NCI-H1694 (cell line): ENCODE results near the gene CPLX4.

Source experiments
- DNase-seq: peaks from one replicate; lab custom pipeline; 2025; lab: John Stamatoyannopoulos, UW

The CPLX4 gene, protein sequence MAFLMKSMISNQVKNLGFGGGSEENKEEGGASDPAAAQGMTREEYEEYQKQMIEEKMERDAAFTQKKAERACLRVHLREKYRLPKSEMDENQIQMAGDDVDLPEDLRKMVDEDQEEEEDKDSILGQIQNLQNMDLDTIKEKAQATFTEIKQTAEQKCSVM

DNA sequence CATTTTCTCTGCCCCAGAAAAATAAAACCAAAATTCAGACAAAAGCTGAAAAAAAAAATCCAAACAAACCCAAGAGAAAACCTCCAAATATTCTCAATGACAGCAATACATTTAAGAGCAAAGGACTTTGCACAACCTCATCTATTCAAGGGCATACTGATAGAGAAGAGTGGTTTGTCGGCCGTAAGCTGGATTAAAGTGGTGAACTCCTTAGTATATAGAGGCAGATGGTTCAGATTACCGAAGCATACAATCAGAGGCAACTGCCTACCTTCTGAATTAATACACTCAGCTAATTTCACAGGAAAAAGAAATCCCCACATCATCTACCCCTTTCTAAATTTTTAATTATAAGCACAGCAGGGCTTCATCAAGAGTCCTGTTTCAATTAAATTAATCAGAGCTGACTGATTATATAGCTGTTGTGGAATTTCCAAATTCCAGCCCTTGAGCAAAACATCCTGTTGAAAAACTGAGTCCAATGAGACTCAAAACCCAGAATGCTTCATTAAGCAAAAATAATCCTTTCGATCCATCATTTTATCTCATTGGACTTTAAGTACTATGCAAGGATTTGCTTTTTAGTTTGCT lies at the start of gene CPLX4:
Gene CPLX4, minus strand, starts transcription at position 190 of the 591 bp plus-strand sequence. Its CDS starts 187 bp downstream, at position 3.
- no peak for DNase-seq

DNA sequence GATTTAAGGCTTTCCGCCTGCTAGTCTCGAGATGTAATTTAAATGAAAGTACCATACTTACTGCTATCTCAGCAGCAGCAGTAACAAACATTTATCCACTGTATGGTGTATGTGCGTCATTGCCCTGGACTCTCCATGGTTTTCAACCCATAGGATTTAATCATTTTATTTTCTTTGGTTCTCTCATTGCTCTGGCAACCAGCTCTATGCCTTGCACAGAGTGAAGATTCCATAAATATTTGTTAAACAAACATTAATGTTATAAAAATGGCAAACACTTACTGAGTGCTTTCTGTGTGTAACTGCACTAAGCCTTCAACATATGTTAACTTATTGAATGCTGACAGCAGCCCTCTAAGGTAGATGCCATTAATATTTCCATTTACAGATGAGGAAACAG lies 41.9 kb upstream of the CPLX4 start:
- DNase-seq, result no peak

DNA sequence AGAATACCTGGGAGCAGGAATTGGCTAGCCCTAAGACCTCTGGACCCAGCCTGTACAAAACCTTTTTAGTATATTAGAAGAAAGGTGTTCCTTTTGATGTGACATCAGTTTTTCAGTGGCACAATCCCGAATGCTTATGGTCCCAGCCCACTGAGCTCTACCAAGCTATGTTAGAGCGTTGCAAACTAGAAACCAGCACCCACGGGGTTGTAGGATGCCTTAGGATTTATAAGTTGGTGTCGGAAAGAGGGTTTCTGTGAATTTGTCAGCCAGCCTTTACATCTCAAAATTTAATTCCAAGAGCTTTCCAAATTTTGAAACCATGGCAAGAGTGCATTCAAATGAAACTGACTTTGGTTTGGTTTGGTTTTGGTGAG lies 41.1 kb upstream of the CPLX4 start:
- DNase-seq, result peak; percentile 19

DNA sequence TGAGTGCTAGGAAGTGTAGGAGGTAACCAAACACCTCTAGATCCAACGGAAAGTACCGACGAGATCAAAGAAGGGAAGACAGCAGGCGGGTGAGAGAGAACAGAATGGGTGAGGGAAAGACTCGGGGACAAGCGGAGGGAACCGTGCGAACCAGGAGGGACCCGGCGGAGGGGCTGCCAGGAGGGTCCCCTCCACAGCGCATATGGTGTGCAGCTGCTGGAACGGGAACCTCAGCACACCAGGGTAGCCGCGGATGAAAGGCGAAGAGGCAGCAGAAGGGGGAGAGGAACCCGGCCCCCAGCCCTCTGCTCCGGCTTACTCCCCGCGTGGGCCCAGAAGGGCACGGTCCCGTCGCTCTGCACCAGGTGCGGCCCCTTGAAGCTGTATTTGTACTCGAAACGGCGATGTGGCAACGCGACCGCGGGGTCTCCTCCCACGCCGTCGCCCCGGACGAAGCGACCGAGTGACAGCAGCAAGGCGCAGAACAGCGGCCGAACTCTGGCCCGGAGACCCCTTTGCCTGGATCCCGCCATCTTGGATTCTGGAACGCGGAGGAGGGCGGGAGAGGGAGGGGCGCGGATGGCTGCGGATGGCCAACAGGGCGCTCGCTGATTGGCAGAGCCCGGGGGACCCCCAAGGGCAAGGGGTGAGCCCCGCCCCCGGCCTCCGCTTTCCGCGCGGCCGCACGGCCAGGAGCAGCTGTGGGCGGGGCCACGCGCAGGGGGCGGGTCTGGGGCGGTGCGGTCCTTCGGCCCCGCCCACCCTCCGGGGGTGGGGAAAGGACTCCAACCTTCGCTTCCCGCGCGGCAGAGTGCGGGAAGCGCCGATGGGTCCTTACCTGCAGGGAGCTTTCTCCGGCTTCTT lies 40.5 kb upstream of the CPLX4 start, which contains the start of gene LMAN1:
Gene LMAN1, minus strand, starts transcription at position 554 of the 864 bp plus-strand sequence. Its CDS starts 21 bp downstream, at position 533.
- peak; percentile 78 for DNase-seq

DNA sequence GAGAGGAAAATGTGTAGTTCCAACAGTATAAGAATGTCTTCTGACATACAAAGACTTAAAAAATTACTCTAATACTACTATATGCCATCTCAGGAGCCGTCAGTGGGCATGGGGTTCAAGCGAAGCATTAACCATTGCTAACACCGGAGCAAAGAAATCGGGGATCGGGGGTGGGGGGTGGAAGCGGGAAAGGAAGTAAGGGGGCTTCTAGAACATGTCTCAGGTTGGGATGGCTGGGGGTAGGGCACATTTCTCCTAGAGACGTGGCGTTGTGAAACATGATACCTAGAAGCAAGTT lies 39.9 kb upstream of the CPLX4 start:
- DNase-seq, result no peak

DNA sequence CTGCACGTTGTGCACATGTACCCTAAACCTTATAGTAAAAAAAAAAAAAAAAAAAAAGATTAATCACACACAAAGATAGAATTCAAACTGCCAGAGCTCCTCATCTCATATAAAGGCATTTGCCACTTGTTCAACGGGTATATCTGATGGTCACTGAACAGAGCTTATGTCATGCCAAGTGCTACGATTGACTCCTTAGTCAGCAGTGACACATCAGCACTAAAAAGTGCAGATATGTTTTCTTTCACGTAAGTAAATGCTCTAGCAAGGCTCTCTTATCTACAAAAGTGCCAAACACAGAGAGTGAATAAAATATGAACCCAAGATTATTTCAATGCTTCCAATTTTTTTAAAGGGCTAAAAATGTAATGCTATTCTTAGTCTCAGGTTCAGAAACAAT lies 39.5 kb upstream of the CPLX4 start:
- DNase-seq, result no peak

DNA sequence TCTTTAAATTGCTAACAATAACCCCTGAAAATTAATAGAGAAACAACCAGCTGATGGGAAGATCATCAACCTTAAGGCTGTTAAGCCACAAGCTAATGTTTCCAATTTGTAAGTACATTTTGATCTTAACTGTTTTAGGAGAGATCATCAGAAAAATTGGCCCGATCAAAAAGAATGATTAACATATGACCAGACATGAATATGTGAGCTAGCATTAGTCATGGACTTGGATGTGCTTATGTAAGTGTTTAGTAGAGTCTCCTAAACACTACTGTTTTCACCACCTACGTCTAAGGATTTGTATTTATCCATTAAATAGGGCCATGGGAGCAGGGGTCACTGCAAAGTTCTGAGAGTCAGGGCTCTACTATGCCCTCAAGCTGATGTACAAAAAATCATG lies 36.3 kb upstream of the CPLX4 start:
- DNase-seq, result no peak

DNA sequence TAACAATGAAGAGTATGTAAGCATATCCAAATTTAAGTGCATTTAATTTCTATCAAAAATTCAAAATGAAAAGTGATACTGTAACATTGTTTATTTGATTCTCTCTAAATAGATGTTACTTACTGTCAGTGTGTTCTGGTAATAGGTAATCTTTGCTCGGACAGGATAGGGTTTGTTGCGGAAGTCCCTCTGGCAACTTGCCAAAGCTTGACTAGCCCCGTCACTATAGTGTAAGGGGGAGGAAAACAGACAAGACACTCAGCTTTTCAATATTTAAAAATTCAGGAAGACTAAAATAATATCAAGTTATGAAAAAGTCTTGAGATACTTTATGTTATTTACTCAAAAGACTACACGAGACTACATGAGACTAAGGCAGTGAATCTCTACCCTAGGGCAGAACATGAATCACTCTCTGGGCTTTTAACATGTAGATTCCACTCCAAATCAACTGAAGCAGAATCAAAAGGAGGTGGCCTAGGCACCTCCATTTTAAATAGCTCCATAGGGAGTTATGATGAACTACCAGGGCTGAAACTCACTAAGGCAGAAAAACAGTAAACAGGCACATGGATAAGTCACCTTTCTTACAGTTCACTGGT lies 34.7 kb upstream of the CPLX4 start:
- DNase-seq, result no peak

DNA sequence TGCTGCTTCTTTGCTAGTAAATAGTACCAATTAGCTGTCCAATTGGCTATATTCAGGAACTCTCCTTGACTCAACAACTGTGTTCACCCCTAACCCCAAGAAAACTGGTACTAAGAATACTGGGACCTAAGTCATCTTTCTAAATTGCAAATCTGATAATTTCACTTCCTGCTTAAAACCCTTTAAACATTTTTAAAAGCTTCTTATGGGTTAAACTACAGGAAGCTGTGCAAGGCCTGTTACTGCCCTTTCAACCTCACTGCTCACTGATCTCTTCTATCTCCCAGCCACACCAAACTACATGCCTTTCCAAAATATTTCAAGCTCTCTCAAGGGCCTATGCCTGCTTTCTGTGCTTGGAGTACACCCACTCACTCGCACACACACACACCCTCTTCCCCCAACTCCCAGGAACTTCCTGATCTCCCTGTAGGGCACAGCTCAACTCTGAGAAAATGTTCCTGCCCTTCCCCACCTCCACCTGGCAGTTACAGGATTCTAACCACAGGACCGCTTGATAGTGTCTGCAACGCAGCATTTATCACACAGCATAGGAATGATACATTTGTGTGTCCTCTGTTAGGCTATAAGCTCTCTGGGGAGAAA lies 33.9 kb upstream of the CPLX4 start:
- DNase-seq, result no peak

DNA sequence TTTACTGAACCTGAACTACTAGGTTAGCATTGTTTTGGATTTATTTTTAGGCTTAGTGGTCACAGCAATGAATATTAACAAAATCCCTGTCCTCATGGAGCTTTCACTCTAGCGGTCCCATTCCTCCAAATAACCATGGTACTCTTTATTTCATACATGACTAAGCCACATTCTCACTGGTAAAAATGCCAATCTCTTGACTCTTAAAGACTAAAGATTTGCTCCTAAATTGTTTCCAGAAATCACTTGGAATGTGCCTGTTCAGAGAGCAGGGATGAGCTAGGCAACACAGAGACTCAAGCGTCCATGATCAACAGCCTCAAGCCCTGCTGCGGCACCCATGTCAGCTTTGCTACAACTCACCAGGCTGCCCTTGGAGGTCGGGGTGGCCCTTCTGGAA lies 27.1 kb upstream of the CPLX4 start:
- DNase-seq, result no peak

DNA sequence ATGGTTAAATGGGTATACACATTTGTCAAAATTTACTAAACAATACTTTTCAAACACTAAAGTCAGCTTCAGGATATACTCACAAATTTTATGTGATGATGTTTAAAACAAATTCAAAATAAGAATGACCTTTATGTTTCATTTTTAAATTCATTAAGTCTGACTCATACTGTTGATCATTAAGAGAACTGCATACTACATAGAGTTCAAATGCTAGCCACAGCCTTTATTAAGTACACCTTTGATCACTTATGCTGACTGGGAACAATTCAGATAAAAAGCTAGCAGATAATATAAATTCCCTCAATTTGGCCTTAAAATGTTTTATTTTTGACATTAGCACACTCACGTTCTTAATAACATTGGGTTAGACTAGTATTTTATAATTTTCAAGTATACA lies 26.5 kb upstream of the CPLX4 start:
- DNase-seq, result no peak

DNA sequence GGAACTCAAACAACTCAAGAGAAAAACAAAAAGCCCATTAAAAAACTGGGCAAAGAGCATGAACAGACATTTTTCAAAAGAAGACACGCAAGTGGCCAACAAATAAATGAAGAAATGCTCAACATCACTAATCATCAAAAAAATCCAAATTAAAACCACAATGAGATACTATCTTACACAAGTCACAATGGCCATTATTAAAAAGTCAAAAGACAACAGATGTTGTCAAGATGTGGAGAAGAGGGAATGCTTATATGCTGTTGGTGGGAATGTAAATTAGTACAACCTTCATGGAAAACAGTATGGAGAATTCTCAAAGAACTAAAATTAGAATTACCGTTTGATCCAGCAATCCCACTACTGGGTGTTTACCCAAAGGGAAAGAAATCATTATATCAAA lies 25.5 kb upstream of the CPLX4 start:
- no peak for DNase-seq

DNA sequence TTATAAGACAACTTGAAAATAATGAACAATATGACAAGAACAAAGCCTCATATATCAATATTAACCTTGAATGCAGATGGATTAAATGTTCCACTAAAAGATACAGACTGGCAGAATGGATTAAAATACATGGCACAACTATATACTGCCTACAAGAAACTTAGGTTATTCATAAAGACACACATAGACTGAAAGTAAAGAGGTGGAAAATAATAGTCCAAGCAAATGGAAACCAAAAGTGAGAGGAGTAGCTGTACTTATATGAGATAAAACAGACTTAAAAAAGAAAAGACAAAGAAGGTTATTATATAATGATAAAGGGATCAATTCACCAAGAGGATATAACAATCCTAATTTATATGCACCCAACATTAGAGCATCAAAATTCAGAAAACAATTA lies 22.4 kb upstream of the CPLX4 start:
- DNase-seq, result no peak

DNA sequence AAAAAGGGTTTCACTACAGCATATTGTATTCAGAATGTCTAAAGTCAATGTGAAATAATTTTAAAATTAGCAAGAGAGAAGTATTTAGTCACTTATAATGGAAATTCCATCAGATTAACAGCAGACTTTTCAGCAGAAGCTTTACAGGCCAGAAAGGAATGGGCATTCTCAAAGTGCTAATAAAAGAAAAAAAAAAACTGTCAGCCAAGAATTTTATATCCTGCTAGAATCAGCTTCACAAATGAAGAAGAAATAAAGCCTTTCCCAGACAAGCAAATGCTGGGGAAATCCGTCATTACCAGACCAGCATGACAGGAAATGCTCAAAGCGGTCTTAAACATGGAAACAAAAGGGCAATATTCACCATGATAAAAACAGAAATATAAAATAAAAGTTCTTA lies 21.9 kb upstream of the CPLX4 start:
- DNase-seq, result no peak

DNA sequence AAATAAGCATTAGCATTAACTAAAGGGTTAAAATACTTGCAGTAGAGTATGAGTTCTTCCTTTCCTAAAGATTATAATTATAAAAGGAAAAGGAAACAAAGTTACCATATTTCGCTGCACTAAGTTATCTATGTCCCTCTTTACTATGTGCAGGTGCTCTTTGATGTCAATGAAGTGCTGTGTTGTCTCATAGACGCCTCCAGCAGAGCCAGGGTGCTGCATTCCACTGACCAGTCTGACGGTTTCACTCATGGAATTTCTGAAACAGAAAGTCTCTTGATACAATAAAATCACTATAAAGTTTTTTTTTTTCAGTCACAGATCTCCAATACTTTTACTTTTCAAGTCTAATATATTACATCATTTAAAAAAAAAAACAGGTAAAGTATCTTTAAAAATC lies 14.5 kb upstream of the CPLX4 start:
- no peak for DNase-seq

DNA sequence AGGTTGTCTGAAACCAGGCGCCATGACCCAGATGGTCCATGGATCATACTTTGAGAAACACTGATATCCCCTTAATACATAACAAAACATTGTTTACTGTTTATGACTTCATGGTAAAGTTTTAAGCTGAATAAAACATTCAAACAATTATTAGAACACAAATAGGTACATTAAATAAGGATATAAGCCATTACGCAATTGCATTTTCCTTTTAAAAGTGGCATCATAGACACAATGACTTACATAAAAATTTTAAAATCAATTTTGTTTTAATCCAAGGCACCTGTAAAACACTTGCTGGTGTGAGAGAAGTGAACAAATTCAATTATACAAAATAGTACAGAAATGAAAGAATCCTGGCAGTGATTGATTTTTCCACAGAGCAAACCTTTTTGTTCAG lies 10.2 kb upstream of the CPLX4 start:
- DNase-seq, result no peak

DNA sequence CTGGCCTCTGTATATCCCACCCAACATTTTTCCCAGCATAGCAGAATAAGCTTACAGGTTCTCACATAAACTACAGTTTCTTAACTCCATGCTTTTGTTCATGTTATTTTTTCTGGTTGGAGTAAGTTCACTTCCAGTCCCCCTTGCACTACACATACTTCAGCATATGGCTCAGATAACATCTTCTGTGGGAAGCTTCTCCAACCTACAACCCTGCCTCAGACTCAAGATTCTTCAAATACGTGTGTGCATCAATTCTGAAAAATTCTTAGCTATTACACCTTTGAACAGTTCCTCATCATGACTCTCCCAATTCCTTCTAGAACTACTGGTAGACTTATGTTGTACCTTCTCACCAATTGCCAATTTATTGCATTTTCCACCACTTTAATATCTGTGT lies 7.5 kb upstream of the CPLX4 start:
- DNase-seq, result no peak

DNA sequence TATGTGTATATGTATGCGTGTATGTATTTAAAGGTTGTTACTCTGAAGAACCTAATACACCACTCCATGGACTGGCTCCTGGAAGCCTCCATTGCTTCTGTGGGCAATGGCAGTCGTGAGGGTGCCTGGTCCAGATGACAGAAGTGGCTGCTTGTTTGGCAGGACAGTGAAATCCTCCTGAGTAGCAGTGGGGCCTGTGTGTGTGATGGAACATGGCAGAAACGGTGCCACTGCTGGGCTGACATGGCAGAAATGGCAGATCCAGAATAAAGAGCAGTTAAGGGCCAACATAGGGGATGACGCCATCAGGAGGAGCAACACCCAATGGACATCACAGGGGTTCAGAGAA lies 6.1 kb upstream of the CPLX4 start:
- DNase-seq, result no peak

DNA sequence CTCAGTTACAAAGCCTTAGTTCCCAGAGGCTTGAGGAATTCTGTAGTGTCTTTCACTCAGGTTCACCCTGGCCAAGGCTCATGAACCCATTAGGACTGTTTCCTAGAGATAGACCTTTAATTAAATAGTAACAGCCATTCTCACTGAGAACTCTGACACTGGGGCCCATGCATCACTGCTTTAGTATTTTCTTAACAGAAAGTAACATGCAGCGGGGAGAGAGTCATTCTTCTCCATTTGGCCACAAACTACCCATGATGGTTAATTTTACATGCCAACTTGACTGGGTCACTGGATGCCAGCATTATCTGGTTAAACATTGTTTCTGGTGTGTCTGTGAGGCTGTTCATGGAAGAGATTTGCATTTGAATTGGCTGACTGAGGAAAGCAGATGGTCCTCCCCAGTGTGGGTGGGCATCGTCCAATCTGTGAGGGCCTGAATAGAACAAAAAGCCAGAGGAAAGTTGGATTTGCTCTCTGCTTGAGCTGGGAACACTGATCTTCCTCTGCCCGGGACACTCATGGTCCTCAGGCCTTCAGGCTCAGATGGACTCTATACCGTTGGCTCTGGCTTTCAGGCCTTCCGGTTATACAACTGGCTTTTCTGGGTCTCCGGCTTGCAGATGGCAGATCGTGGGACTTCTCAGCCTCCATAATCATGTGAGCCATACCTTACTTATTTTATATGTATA lies 5.6 kb upstream of the CPLX4 start:
- no peak for DNase-seq

DNA sequence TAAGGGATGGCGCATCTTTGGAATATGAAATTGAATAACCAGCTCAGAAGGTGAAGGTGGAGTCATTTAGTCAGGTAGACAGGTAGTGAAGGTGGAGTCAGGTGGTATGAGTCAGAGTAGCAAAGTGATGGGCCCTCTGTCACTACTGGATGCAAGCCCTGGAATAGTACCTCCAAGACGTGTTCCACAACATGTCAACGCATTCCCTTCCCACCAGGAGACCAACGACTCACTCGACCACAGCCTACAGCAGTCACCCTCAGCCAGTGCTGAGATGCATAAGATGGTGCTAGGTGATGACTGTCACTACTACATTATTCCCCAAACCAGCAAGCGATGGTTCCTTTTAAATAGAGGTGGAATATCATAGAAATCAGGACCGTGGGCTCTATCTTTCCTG lies 6.8 kb downstream of the CPLX4 start:
- DNase-seq, result no peak

DNA sequence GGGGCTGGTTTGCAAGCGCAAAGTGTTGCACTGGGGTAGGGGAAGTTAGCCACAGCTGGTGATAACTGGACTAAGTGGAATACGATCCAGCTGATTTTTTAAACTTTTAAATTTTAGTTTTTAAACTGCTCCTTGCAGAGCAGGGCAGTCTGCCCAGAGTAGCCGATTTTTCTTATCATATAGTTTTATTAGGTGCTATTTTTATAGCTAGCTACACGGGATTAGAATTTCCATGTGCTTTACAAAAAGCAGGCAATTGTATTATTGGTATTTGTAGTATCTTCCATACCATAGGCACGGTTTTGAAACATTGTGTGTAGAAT lies 9.6 kb downstream of the CPLX4 start:
- no peak for DNase-seq

DNA sequence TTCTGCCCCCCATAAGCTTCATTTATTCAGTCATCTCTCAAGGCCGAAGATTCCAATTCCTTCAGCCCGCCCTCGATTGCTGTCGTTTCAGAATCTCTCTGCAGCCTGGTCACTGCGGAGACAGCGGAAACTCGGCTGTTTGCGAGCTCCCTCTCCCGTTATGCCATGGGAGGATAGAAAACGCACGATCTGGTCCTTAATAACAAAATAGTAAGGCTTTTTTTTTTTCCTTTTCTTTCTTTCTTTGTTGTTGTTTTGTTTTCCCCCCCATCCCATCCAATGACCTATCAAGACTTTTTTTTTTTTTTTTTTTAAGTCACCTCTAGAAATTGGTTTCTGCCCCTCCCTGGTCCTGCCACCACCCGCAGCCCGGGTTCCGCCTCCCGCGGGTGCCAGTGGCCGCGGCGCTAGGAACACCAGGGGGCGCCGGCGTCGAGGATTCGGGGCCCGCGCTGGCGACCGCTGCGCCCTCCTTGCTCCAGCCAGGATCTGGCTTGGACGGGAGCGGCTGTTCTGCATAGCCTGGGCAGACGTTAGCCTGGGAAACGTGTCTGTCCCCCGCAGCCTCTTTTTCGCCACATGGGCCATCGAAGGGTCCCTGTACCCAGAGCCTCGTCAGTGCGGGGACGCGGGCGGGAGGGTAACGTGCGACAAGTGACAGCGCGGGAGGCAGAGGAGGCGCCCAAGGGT lies 10.1 kb downstream of the CPLX4 start:
- DNase-seq, result peak; percentile 8
